Fibroblast of pulmonary artery (primary cell): ENCODE data around the gene LIN28A.
A peak's percentile ranks its signal among the peaks of the same experiment; 100 is the strongest.
"Not testable (repeated sequence)": the region's sequence is repeated elsewhere in the genome, so short reads cannot be mapped to it uniquely, and the experiment has no call there.

Source experiments
- DNase-seq: peaks from one replicate; pipeline ENCODE4 v3.0.0-alpha.2; 2010; ENCODE audit warnings: low read depth
- H3K4me3 ChIP-seq: replicated peaks from 2 replicates; pipeline ENCODE4 v1.5.1; 2011; ENCODE audit warnings: low read depth, mild to moderate bottlenecking, control low read depth, low read length, moderate library complexity
- TF ChIP-seq, protein P1 (sequence below): IDR thresholded peaks from 2 replicates; pipeline ENCODE4 v1.5.1; 2011; ENCODE audit warnings: mild to moderate bottlenecking, control low read depth, low read length, inconsistent platforms; ENCODE audit errors: missing control alignments

Gene LIN28A

DNA sequence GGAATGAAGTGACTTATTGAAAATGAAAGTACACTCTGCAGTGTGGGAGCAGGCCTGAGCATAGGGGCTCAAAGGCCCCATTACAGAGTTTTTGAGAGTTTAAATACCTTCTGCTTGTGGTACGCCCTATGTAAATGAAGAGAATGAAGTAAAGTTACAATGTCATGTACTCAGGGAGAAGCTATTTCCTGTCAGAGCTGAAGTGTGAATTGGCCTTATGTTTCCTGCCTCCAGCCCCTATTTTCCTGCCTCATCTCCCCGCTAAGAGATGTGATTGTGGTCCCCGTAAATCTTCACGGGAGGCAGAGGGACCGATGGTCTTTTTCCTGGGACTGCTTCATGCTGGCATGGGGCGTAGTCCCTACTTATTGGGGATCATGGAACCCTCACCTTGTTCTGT, 35.5 kb upstream of the LIN28A start:
- DNase-seq, result no peak
- no peak overlapping the region for H3K4me3 ChIP-seq
- TF ChIP-seq, protein P1, sequence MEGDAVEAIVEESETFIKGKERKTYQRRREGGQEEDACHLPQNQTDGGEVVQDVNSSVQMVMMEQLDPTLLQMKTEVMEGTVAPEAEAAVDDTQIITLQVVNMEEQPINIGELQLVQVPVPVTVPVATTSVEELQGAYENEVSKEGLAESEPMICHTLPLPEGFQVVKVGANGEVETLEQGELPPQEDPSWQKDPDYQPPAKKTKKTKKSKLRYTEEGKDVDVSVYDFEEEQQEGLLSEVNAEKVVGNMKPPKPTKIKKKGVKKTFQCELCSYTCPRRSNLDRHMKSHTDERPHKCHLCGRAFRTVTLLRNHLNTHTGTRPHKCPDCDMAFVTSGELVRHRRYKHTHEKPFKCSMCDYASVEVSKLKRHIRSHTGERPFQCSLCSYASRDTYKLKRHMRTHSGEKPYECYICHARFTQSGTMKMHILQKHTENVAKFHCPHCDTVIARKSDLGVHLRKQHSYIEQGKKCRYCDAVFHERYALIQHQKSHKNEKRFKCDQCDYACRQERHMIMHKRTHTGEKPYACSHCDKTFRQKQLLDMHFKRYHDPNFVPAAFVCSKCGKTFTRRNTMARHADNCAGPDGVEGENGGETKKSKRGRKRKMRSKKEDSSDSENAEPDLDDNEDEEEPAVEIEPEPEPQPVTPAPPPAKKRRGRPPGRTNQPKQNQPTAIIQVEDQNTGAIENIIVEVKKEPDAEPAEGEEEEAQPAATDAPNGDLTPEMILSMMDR, result no peak

DNA sequence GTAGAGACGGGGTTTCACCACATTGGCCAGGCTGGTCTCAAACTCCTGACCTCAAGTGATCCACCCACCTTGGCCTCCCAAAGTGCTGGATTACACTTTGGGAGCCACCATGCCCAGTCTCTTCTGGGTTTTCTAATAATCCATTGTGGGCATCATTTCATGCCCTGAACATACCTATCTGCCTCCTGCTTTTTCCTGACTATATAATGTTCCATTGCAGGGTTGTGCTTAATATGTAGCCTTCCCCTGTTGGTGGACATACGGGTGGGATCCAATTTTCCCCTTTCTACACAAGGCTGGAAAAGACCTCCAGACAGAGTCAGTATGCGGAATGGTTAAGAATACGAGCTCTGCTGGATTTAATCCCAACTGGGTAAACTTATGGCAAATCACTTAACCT, 34.6 kb upstream of the LIN28A start:
- no peak for DNase-seq
- H3K4me3 ChIP-seq, result no peak overlapping the region
- TF ChIP-seq, protein P1, result no peak

DNA sequence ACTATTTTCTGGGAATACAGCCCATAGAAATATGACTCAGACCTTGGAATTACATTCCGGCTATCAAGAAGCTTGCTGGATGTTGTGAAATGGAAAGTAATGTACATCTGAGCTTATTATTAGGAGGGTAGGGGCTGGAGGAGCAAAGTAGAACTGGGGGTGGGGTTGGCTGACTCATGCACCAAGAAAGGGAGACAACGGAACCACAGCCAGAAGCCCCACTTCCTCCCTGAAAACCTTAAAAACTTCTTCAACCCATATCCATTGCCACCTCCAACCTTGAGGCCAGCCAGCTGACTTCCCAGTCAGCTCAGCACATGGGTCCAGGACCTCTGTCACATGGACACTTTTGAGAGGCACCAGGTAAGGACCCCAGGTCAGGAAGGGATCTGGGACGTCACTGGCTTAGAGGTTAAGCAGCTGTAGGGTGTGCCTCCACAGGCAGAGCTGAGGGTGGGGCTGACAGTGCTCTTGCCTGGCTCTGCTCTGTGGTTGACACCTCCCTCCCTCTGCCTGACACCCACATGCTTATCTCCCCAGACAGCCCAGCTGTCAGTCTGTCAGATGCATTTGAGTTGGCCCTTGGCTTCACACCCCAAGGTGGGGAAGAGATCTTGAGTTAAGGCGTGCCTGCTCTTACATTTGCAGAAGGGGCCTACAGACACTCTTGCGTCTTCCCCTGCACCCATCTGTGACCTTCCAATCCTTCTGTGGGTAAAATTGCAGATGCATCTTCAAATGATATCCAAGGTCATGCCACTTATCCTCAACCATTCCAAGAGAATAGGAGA, 32.3 kb upstream of the LIN28A start:
- H3K4me3 ChIP-seq, result no peak overlapping the region
- TF ChIP-seq, protein P1, result no peak
- peak; percentile 96 for DNase-seq

DNA sequence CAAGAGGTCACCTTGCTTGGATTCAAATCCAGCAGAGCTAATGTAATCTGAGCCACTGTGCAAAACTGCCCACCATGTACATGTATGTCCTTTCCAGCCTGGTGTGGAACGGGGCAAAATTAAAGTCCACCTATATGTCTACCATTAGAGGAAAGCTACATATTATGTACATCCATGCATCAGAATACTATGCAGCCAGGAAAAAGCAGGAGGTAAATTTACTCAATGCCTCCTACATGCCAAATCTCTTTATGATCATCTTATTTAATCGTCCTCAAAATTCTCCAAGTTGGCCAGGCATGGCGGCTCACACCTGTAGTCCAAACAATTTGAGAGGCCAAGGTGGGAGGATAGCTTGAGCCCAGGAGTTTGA, 31.8 kb upstream of the LIN28A start:
- DNase-seq, result no peak
- TF ChIP-seq, protein P1, result no peak
- H3K4me3 ChIP-seq, result no peak overlapping the region

DNA sequence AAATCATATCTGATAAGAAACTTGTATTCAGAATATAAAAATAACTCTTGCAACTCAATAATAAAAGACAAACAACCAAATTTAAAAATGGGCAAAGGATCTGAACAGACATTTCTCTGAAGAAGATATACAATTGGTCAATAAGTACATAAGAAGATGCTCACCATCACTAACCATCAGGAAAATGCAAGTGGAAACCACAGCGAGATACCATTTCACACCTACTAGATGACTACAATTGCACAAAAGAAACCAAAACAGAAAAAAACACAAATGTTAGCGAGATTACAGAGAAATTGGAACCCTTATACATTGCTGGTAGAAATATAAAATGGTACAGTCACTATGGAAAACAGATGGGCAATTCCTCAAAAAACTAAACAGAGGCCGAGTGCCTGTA, 26.5 kb upstream of the LIN28A start:
- DNase-seq, result no peak
- no peak overlapping the region for H3K4me3 ChIP-seq
- TF ChIP-seq, protein P1, result no peak

DNA sequence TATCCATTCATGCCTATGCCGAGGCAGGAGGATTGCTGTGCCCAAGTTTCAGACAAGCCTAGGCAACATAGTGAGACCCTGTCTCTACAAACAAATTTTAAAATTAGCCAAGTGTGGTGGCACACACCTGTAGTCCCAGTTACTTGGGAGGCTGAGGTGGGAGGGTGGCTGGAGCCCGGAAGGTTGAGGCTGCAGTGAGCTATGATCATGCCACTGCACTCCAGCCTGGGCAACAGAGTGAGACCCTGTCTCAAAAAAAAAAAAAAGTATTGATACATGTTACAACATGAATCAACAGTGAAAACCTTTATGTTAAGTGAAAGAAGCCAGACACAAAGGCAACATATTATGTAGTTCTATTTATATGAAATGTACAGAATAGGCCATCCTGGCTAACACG, 25.6 kb upstream of the LIN28A start:
- H3K4me3 ChIP-seq, DNase-seq: not testable (repeated sequence)

DNA sequence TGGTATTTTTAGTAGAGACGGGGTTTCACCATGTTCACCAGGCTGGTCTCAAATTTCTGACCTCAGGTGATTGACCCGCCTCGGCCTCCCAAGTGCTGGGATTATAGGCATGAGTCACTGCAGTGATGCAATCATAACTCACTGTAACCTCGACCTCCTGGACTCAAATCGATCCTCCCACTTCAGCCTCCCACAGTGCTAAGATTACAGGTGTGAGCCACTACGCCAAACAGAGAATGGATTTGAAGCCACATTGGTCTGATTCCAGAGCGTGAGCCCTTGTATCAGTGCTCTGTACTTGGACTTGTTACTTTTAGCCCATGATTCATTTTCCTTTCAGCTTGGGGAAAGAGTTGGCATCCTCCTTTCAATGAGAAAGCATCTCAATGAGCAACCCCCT, 23.2 kb upstream of the LIN28A start:
- DNase-seq, result peak; percentile 42
- TF ChIP-seq, protein P1, result no peak
- H3K4me3 ChIP-seq, result no peak overlapping the region
